Superior temporal gyrus (tissue), 1 donor: ENCODE results near the gene PPP6R3.
A peak's percentile ranks its signal among the peaks of the same experiment; 100 is the strongest.

Source experiments
- DNase-seq: peaks from one replicate; pipeline ENCODE4 v3.0.0-alpha.2; 2016; ENCODE audit errors: extremely low spot score

PPP6R3 gene

DNA sequence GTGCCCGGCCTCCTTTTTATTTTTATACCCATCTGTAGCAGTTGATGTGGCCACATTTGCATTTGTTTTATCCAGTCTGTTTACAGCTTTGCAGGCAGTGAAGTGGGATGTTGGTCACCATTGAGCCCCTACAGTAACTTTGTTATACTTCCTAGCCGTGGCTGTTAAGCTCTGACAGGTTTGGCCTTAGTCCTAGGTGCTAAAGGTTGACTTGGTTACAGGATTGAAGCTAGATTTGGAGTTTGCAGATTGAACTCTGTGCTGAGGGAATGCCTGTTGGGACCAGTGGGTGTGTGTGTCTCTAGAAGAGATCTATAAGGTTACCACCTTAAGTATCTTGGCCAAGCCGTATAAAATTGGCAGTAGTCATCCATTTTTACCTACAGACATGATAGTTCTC lies 91.2 kb downstream of the PPP6R3 start:
- no peak for DNase-seq

DNA sequence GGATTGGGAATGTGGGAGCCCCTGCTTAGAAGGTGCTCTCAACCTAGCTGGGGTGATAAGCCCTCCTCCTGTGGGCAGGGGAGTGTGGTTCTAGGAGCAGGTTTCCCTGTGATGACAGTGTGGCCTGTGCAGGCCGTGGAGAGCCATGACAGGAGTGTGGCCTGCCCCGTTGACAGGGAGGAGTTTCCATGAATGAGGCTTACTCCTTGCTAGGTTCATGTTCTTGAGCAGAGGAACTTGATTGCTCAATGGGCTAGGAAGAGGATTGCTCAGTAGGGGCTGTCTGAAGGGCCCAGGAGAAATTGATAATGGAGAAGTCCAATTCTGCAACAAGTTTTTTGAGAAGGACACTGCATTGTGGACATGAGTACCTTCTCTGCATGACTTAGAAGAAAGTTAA lies 92.0 kb downstream of the PPP6R3 start:
- no peak for DNase-seq

DNA sequence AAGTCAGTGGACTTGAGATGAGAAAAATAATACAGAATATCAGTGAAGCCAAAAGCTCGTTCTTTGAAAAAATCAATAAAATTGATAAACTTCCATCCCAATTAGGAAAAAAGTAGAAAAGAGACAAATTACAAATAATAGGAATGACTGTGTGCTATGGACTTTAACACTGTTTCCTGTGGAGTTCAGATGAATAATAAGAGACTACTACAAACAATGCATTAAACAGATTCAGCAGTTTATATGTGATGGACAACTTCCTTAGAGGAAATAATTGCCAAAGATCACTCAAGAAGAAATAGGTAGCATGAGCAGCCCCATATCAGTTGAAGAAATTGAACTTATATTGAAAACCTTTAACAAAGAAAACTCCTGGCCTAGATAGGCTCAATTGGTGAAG lies 99.7 kb downstream of the PPP6R3 start:
- no peak for DNase-seq

DNA sequence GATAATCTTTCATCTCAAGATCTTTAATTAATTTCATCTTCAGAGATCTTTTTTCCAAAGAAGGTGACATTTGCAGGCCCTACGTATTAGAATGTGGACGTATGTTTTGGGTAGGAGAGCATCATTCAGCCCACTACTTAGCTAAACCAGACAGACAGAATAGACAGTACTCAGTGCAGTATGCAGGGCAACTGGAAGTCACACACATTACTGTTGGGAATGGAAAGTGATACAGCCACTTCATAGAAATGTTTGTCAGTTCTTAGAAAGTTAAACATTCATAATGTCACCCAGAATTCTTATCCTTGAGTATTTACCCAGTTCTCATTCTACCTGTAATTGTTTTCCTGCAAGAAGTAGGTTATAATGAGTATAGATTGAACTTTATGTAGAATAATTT lies 102.9 kb downstream of the PPP6R3 start:
- no peak for DNase-seq

DNA sequence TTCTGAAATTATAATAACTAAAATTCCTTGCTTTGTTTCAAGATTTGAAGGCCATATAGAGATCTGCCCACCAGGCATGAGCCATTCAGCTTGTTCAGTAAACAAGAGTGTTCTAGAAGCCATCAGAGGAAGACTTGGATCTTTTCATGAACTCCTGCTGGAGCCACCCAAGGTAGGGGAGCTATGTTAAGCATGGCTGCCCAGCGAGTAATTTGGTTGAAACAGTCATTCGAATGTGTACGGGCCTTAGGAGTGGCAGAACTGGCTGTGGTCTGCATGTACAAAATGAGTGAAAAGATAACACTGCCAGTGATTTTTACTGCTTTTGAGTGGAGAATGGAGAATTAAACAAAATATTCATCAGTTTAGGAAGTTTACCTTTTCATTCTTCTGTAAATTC lies 103.7 kb downstream of the PPP6R3 start:
- no peak for DNase-seq

DNA sequence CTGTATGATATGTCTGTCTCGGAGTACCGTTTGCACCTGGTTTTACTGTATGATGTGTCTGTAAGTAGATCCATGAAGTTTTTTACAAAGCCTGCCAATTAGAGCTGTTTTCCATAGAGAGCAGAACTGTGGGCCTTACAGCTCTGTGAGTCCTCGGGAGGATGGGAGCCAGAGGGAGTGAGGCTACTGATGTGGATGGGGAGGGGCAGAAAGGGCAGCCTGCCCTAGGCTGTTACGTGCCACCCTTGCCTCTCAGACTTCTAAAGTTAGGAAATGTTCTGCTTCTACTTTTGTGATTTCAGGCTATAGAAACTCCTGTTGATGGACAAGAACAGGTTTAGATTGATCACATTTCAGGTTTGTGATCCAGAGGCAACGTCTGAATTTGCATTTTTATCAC lies 105.2 kb downstream of the PPP6R3 start:
- DNase-seq, result no peak

DNA sequence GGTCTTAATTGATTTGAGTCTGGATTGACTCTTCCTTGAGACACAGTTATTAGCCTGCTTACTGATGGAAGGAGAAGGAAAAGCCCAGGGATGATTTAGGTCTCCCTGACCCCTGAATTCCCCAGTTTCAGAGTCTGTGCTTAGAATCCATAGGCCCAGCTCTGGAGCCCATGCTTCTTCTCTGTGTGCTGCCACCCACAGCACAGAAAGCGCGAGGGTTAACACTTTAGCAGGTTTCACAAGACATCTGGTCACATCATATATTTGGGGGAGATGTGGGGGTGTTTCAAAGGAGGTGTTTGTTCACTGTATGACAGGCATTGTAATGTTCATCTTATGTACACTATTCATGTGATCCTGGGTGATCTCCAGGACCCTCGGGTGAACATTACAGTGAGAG lies 107.0 kb downstream of the PPP6R3 start:
- no peak for DNase-seq

DNA sequence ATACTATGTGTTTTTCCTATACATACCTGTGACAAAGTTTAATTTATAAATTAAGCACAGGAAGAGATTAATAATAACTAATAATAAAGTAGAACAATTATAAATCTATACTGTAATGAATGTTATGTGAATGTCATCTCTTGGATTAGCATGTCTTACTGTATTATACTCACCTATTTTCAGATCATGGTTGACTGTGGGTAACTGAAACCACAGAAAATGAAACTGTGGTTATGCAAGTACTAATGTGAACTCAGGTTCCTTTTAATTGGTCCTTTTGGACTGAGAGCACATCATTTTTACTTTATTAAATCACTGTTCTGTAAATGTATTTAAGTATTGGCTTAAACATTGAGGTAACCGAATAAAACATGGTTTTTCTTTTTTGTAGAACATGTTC lies 108.8 kb downstream of the PPP6R3 start:
- DNase-seq, result no peak

DNA sequence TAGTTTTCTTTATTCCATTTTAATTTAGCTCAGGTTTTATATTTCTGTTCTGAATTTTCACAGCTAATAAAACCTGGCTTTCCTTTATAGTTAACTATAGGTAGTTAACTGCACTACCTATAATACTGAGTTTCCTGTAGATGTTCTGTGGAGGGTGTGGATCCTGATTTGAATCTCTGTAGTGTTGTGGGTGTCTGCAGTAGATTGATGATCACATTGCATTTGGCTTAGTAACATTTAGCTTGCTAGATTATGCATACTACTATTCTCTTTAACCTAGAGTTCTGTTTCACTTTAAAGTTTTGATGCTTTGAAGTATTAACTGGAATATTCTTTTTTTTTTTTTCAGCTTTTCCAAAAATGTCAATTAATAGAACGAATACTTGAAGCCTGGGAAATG lies 110.1 kb downstream of the PPP6R3 start:
- DNase-seq, result no peak

DNA sequence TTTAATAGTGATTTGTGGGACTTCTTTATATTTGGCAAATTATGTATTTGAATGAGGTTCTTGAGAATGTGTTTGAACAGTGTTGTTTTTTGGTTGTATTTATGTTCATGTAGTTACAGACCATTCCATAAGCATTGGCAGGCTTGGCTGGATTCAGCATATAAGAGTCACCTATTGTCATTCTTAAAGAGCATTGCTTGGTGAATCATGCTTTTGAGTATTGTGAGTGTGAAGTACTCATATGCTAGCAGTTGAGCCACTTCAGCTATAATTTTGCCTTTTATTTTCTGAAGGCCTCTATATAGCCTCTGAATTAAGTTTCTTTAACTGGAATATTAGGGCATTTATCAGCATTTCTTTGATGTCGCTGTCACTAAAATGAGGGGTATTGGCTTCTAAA lies 113.8 kb downstream of the PPP6R3 start:
- no peak for DNase-seq

DNA sequence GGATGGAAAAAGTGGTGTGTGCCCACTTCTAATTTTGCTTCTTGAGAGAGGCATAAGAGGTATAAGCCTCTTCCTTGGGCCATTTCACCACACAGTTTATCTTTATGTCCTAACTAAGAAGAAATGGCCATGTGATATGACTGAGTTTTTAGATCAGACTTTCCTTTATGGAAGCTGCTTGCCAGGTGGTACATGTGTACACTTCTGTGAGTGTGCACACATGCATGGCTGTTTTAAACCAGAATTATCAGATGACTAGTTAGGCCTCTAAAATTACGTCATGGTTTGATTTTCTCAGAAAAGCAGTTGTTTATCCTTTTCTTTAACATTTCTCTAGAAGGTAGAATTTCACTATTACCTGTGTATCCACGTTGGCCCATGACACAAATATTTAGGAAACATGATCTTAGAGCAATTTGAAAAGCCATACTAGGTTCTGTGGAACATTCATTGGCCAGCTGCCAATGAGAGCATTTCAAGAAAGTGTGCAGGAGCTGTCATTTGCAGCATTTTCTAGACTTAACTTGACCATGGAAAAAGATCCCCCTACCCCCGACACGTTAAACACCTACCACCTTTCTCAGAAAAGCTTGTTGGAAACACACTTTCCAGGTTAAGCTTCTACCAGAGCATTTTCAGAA lies 114.6 kb downstream of the PPP6R3 start:
- no peak for DNase-seq

DNA sequence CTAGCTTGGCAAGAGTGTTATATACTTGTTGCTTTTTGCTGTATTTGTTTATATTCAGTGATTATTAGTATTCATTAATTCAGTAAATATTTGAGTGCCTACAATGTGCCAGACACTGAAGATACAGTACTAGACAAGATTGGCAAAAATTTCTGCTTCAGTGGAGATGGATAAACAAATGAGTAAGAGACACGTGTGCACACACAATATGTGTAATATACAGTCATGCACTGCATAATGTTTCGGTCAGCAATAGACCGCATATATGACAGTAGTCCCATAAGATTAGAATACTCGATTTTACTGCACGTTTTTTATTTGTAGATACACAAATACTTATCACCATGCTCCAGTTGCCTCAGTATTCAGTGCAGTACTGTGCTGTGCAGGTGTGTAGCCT lies 118.9 kb downstream of the PPP6R3 start:
- no peak for DNase-seq

DNA sequence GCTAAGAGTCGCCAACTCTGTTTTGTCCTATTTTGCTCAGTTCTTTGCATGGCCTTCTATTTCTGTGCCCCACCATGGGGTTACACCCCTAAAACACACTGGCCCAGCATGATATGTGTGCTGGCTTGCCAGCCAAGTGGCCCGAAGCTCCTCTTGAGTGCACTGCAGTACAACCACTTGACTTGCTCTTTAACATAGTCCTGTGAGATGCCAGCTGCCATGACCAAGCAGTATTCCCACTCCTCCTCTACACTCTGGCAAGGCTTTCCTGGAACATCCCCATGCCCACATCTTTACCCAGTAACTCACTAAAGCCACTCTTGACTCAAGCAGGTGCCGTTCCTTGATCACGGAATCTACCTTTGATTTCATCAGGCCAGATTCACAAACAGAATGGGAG lies 120.9 kb downstream of the PPP6R3 start:
- no peak for DNase-seq

DNA sequence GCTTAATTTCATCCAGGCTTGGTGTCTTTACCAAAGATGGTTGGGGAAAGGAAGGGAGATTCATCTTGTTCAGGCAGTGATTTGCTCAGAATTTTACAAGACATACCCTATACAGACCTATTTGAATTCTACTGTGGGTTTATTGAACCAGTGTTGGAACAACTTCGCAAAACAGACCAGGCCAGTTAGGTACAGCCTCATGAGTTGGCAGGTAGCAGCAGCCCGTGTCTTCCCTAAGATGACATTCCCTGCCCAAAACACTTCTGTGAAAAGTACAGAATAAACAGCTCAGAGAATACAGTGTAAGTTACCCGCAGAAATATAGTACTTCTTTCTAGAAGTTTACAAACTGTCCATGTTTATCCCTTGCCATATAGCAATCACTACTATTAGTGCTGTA lies 121.3 kb downstream of the PPP6R3 start:
- no peak for DNase-seq

DNA sequence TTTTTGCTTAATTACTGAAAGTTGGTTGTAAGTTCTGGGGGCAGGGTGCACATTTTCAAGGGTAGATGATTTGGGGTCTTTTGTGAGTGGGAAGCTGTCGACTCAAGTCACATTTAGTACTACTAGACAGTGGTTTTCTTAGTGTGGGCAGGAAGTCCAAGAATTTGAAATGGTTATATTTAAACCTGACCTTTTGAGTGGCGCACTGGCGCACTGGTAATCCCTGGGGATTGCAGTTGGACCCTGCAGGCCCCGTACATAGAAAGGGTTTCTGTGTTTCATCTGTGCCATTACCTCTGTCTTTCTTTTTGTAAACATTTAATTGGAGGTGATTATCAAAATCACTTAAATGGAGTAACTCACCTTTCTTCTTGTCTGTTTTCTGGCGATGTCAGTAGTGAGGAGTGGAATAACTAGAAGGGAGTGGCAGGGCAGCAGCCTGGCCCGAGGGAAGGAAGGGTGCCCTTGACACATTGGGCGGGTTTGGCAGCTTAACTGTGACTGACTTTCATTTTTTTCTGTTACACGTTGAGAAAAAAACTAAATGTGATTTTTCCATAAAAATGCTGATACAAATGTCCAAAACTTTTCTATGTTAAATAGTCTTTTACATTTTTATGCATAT lies 122.0 kb downstream of the PPP6R3 start:
- no peak for DNase-seq

DNA sequence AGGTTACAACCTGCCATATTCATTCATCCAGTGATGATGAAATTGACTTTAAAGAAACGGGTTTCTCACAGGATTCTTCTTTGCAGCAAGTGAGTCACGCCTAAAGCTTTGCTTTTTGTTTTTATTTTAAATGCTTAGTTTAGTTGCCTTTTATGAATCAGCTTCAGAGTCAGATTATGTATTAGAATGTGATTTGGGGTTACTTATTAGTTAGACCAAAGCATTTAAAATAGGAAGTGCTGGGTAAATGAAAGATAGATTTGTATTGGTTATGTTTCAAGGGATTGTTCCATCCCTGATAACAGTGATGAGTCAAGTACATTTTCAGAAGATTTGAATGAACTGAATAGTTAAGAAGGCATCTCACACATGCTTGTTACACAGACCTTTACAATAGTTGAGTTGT lies 122.5 kb downstream of the PPP6R3 start:
- no peak for DNase-seq

DNA sequence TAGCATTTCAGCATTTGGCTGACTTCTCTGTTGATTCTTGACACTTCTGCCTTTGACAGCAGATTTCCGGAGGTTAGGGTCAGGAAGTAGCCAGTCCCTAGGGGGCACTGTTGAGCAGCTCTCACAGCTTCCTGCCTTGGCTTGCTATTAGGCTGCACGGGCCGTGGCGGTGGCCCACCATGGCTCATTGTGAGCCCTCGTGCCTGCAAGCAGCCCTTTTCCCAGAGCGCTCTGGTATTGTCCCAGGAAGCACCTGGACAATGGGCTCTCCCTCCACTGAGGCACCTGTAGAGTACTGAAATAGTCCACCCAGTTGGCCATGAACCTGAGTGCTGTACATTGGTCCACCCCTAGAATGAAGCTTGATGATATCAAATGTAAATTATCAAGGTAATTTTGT lies 123.5 kb downstream of the PPP6R3 start:
- peak; percentile 27 for DNase-seq

DNA sequence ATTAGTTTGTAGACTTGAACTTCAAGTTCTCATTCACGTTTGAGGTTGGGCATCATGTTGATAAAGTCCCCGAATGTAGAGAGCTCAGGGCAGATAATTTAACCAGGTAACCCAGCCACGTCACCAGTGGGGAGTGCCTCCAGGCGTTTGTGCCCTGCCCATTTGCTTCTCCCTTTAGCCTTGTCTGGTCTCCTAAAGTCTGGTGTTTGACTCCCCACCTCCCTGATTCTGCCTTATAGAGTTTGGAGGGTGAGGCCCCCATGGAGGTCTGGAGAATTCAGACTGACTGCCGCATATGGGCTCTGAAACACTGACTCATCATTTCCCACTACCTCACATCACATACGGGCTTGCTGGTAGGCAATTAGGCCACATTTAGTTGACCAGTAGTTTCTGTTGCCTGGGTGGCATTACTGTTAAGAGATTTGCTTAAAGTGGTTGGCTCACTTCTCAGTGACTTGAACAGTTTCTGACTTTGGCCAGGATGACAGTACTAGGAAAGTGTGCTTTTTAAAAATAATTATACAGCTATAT lies 124.5 kb downstream of the PPP6R3 start:
- no peak for DNase-seq

DNA sequence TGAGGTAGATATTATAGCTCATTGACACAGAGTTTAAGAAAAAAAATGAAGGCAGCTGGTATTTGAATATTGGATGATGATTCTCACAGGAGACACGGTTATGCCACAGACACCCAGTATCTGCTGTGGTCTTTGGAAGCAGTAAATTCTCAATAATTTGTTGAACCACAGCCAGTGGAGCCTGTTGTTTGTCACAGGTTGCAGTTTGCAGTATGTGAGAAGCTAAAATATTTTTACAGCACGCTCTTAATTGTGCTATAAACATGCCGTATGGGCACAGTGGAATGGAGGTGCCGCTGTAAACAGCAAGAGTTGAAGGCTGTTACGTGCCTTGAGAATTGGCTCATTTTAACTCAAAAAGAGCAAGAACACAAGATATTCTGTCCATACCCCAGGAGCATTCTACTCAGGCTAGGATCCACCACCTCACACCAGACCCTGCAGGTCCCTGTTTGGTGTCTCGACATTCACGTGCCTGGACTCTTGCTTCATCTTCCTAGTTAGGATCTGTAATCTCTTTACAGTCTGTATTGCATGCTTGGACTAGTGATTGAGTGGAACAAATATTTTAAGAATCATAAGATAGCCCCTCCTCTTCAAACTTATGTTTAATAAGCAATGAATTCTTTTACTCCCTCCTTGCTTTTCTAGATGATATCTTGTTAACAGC lies 129.1 kb downstream of the PPP6R3 start:
- DNase-seq, result no peak

DNA sequence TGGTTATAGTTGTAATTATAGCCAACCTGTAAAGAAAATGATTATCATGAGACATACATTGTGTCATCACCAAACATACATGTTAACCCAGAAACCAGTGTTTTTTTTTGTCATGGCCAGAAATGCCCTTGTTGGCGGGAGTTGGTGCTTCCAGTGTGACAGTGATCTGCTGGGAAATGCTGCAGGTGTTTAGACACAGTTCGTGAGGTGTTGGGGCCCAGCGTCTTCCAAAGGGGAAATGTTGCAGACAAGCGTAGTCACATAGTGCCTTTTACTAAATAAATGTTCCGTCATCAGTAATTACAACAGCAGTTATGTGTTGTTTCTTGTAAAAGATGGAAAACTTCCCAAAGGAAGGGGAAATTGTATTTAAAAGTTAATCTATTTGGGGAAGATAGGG lies 131.2 kb downstream of the PPP6R3 start:
- no peak for DNase-seq

DNA sequence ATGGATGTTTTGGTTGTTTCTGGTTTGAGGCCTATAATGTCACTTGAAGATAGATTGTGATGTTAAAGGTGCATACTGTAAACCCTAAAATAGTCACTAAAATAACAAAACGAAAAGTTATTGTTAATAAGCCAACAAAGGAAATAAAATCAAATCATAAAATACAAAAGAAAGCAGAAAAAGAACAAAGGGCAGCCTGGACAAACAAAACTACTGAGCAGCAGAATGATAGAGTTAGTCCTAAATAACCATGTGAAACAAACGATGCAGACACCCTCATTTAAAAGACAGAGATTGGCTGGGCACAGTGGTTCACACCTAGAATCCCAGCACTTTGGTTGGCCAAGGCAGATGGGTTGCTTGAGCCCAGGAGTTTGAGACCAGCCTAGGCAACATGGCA lies 132.9 kb downstream of the PPP6R3 start:
- no peak for DNase-seq

DNA sequence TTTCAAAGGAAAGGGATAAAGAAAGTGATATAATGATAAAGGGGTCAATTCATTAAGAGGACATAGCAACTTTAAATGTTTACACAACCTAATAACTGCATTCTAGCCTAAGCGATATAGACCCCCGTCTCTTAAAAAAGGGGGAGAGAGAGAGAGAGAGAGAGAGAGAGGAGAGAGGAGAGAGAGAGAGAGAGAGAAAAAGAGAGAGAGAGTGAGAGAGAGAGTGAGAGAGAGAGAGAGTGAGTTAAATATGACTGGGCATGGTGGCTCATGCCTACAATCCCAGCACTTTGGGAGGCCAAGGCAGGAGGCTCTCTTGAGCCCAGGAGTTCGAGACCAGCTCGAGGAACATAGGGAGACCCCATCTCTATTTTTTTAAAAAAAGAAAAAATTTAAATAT lies 133.6 kb downstream of the PPP6R3 start:
- no peak for DNase-seq

DNA sequence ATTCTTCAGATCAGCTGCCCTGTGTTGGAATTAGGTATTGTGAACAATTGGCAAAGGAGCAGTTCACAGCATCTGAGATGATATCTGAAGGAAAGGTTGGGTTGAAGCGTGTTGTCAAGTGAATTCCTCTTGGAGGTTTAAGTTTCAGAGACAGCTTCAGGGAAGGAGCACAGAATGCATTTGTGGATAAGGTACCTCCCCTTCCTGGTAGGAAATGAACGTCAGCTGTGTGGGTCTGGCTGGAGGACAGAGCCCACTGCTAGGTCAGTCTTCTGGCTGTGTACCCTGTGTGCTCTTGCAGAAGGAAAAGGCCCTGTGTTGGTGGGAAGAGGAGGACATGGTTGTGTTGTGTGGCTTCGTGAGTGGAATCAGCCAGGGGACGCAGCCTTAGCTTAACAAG lies 135.7 kb downstream of the PPP6R3 start:
- DNase-seq, result no peak
